HepG2 (cell line): ENCODE results near the gene ANKUB1. TPM values are rescaled to one million over a fixed set of nuclear protein-coding genes. Genes with fewer than 3 reads are reported as not detected.

Source experiments
- ATAC-seq: fragments of 200-7000 bp; cut with Tn5 transposase; 3 replicates; pipeline ENCODE4 v1.9.1; 2020; ENCODE audit warnings: mild to moderate bottlenecking, moderate library complexity
- BruUV-seq: library from RNA; stranded (reverse); fragments of 400-500 nt; replicated peaks from 2 replicates; lab custom pipeline; 2021; lab: Mats Ljungman, UMichigan
- CTCF ChIA-PET: fragments of 300-600 bp; formaldehyde crosslinking; extraction: SDS; loops from one replicate; lab custom pipeline; 2021; ENCODE audit warnings: low total read pairs, inconsistent platforms, low intra/inter-chr PET ratio; lab: Yijun Ruan, JAX
- POLR2A ChIA-PET: fragments of 350-600 bp; sonication (Branson Sonifier 250); formaldehyde crosslinking; loops from one replicate; lab custom pipeline; 2020; ENCODE audit warnings: antibody characterized with exemption, inconsistent platforms; lab: Yijun Ruan, JAX
- DNase-seq: peaks from one replicate; pipeline ENCODE4 v3.0.0-alpha.2; 2015; ENCODE audit warnings: low spot score
- FAIRE-seq: peaks from 3 replicates; lab custom pipeline; 2011; peaks lifted over from hg19 to GRCh38; lab: Jason Lieb, UNC
- H2AFZ ChIP-seq: one replicate; pipeline ENCODE4 v1.6.1; 2011; ENCODE audit warnings: low read length, inconsistent platforms
- H3K27ac ChIP-seq: fragments of 300-600 bp; 3 replicates; pipeline ENCODE4 v1.8.0; 2011; ENCODE audit warnings: mixed run types, mild to moderate bottlenecking, mixed read lengths, low read length, inconsistent platforms; ENCODE audit not compliant: insufficient read depth; ENCODE audit errors: extremely low read length
- H3K27me3 ChIP-seq, 2 experiments: fragments of 200-600 bp in 1 of 2; 2 replicates in 1 of 2; 3 replicates in 1 of 2; pipeline versions ENCODE4 v1.6.0 to v1.8.0; 2011; ENCODE audit warnings: low read length in 2 of 2, mild to moderate bottlenecking in 2 of 2, moderate library complexity in 2 of 2, inconsistent platforms in 1 of 2; ENCODE audit not compliant: insufficient read depth in 2 of 2, control insufficient read depth in 1 of 2
- H3K36me3 ChIP-seq, 2 experiments: fragments of 200-600 bp in 1 of 2; replicated peaks in 1 of 2; 2 replicates in 1 of 2; 3 replicates in 1 of 2; pipeline versions ENCODE4 v1.5.1 to v1.8.0; 2011; ENCODE audit warnings: low read length in 2 of 2, inconsistent platforms in 1 of 2; ENCODE audit not compliant: insufficient read depth in 2 of 2, control insufficient read depth in 1 of 2
- H3K4me1 ChIP-seq: 2 replicates; pipeline ENCODE4 v1.5.1; 2012; ENCODE audit warnings: low read length, inconsistent platforms; ENCODE audit not compliant: insufficient read depth
- H3K4me2 ChIP-seq: 2 replicates; pipeline ENCODE4 v1.6.0; 2011; ENCODE audit warnings: low read depth, low read length, inconsistent platforms
- H3K4me3 ChIP-seq, 3 experiments: fragments of 200-600 bp in 1 of 3; sonication (generic), shearing (Covaris generic) in 1 of 3; replicated peaks in 1 of 3; 2 replicates each; pipeline ENCODE4 v1.5.1; 2011 to 2016; ENCODE audit warnings: low read length in 3 of 3, inconsistent platforms in 2 of 3, low read depth in 2 of 3, mild to moderate bottlenecking in 2 of 3, control low read depth in 1 of 3, mixed read lengths in 1 of 3; ENCODE audit not compliant: insufficient read depth in 1 of 3
- H3K79me2 ChIP-seq: one replicate; pipeline ENCODE4 v1.6.1; 2011; ENCODE audit warnings: low read length, inconsistent platforms; ENCODE audit not compliant: insufficient read depth
- H3K9ac ChIP-seq: 2 replicates; pipeline ENCODE4 v1.6.0; 2011; ENCODE audit warnings: mild to moderate bottlenecking, low read depth, low read length, inconsistent platforms; ENCODE audit not compliant: insufficient read depth
- H3K9me3 ChIP-seq: 2 replicates; pipeline ENCODE4 v1.5.1; 2012; ENCODE audit warnings: mild to moderate bottlenecking, low read length
- H4K20me1 ChIP-seq: 2 replicates; pipeline ENCODE4 v1.6.0; 2011; ENCODE audit warnings: inconsistent platforms, mild to moderate bottlenecking, low read length, moderate library complexity; ENCODE audit not compliant: insufficient read depth
- ARID2 ChIP-seq: sonication (generic); formaldehyde crosslinking; IDR thresholded peaks from 2 replicates; pipeline ENCODE4 v1.8.1; 2022; ENCODE audit warnings: mild to moderate bottlenecking, missing genetic modification reagents, borderline replicate concordance
- GPN1 ChIP-seq: sonication (generic); formaldehyde crosslinking; IDR thresholded peaks from 2 replicates; pipeline ENCODE4 v1.5.1; 2020; ENCODE audit warnings: missing genetic modification reagents, borderline replicate concordance
- MAFK ChIP-seq, 2 experiments: IDR thresholded peaks in 1 of 2; conservative IDR thresholded peaks in 1 of 2; 2 replicates each; pipeline ENCODE4 v1.6.1; 2011; ENCODE audit warnings: improper control_type of control experiment in 2 of 2, low read length in 2 of 2
- STAT5B ChIP-seq: sonication (generic); formaldehyde crosslinking; IDR thresholded peaks from 2 replicates; pipeline ENCODE4 v1.4.0; 2020; ENCODE audit warnings: missing genetic modification reagents
- ZMYM4 ChIP-seq: sonication (generic); formaldehyde crosslinking; IDR thresholded peaks from 2 replicates; pipeline ENCODE4 v1.8.1; 2023; ENCODE audit warnings: mild to moderate bottlenecking, missing genetic modification reagents
- ZNF589 ChIP-seq: sonication (generic); formaldehyde crosslinking; conservative IDR thresholded peaks from 2 replicates; pipeline ENCODE4 v1.8.0; 2022; ENCODE audit warnings: mild to moderate bottlenecking, moderate library complexity, missing genetic modification reagents
- ZNF777 ChIP-seq: sonication (generic); formaldehyde crosslinking; IDR thresholded peaks from 2 replicates; pipeline ENCODE4 v1.4.0; 2020; ENCODE audit warnings: missing genetic modification reagents
- ZNF878 ChIP-seq: sonication (generic); formaldehyde crosslinking; IDR thresholded peaks from 2 replicates; pipeline ENCODE4 v1.8.1; 2023; ENCODE audit warnings: mild to moderate bottlenecking, missing genetic modification reagents, moderate library complexity
- WGBS: methylation state at CpG from one replicate; pipeline ENCODE4 v1.1.6; 2017; ENCODE audit warnings: low lambda C conversion rate; 5-methylcytosine and 5-hydroxymethylcytosine counted together
- in situ Hi-C: cut with HindIII; loops from 2 replicates; pipeline ENCODE4 v1.10.0; 2017; ENCODE audit warnings: low pct_unique_long_range_greater_than_20kb; ENCODE audit not compliant: extremely low pct_ligation_motif_present
- intact Hi-C: fragments of 100-400 bp; cut with micrococcal nuclease; formaldehyde crosslinking; loops from one replicate; pipeline ENCODE4 v1.10.0; 2022; ENCODE audit not compliant: unreplicated experiment
- polyA plus RNA-seq, 8 experiments: library from polyadenylated mRNA; depleted of rRNA in 3 of 8; stranded (reverse) in 7 of 8; unstranded in 1 of 8; fragments of >200 nt; fragmentation: Illumina TruSeq in 4 of 8; extraction: Trizol in 4 of 8; gene quantifications; 2 replicates each; pipeline versions ENCODE4 v1.2.1 to v1.2.3, GENCODE V29; 2011 to 2016; ENCODE audit warnings: low read depth in 4 of 8, missing spikeins in 1 of 8, mixed read lengths in 1 of 8; ENCODE audit not compliant: insufficient read depth in 1 of 8
- total RNA-seq, 5 experiments: library from RNA; depleted of rRNA; stranded (reverse); fragments of >200 nt; fragmentation: Illumina TruSeq; extraction: Trizol; gene quantifications; 2 replicates each; pipeline ENCODE4 v1.2.3, GENCODE V29; 2016; ENCODE audit warnings: low read depth in 1 of 5
- TF ChIP-seq, protein P1 (sequence below): sonication (generic); formaldehyde crosslinking; IDR thresholded peaks from 2 replicates; pipeline ENCODE4 v1.5.0; 2020; ENCODE audit warnings: missing genetic modification reagents

Gene ANKUB1
- total and polyA plus RNA-seq, 2 of the 13 experiments (the other 11 are each of a cell fraction or from before 2014, with no cell fraction given) = not detected

DNA sequence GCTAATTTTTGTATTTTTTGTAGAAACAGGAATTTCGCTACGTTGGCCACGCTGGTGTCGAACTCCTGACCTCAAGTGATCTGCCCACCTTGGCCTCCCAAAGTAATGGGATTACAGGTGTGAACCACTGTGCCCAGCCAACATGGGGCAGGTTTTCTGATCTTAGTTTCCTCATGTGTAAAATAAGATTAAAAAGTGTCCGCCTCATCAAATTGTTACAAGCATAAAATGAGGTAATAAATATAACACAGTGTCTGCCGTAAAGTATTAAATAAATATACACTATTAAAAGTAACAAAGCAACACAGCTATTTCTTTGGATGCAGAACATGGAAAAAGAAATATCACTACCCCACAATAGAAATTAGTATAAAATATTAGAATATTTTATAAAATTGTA is 23.6 kb downstream of the ANKUB1 start:
- 97% methylated on average over 6 of the region's 6 CpGs for WGBS
- CTCF ChIA-PET = no interaction called here
- no peaks in the 10 kb centered on the region for H4K20me1 ChIP-seq
- H3K4me1 ChIP-seq = no peaks in the 10 kb centered on the region
- intact Hi-C loops = no loop called here
- TF ChIP-seq ZNF878 (CRISPR knock-in tag) (no peak), STAT5B (no peak), ZMYM4 (CRISPR knock-in tag) (no peak), ZNF589 (CRISPR knock-in tag) (no peak), GPN1 (CRISPR knock-in tag) (no peak), ARID2 (CRISPR knock-in tag) (no peak), MAFK (conservative IDR thresholded peaks at IDR 0.05 in 1 of 2, IDR thresholded peaks at IDR 0.05 in 1 of 2; ENCODE audit: low read length in 2 of 2) (peak in 1 of 2 experiments; percentile 70; a peak in 3 of 4 replicates), ZNF777 (CRISPR knock-in tag) (no peak)
- TF ChIP-seq, protein P1, sequence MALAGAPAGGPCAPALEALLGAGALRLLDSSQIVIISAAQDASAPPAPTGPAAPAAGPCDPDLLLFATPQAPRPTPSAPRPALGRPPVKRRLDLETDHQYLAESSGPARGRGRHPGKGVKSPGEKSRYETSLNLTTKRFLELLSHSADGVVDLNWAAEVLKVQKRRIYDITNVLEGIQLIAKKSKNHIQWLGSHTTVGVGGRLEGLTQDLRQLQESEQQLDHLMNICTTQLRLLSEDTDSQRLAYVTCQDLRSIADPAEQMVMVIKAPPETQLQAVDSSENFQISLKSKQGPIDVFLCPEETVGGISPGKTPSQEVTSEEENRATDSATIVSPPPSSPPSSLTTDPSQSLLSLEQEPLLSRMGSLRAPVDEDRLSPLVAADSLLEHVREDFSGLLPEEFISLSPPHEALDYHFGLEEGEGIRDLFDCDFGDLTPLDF = no peak
- DNase-seq = no peak
- H3K27me3 ChIP-seq = peaks cover 1 to 8% of the 10 kb centered on the region in 2 experiments; a peak in 2 of 5 replicates
- no TSS peak for BruUV-seq
- no peak overlapping the region for H2AFZ ChIP-seq
- no peaks in the 10 kb centered on the region for H3K36me3 ChIP-seq
- H3K9me3 ChIP-seq = no peaks in the 10 kb centered on the region
- no peak overlapping the region for H3K9ac ChIP-seq
- no peak overlapping the region for H3K27ac ChIP-seq
- no peak overlapping the region for H3K4me2 ChIP-seq
- in situ Hi-C loops = loop anchor here (5.0 kb wide), 1 partner anchor 44 kb away; the partner anchor contains the start of gene RNF13
- no peak for FAIRE-seq
- H3K79me2 ChIP-seq = no peaks in the 10 kb centered on the region
- H3K4me3 ChIP-seq = no peak overlapping the region
- no peak for ATAC-seq
- POLR2A ChIA-PET = no interaction called here
